Parathyroid adenoma (tissue), 2 donors: ENCODE results near the gene METTL5.
A peak's percentile ranks its signal among the peaks of the same experiment; 100 is the strongest.

ENCODE experiments used
- H2AFZ ChIP-seq: fragments of 300-600 bp; sonication (generic); one replicate; pipeline ENCODE4 v1.7.0; 2017; ENCODE audit warnings: antibody characterized with exemption, mild to moderate bottlenecking
- H3K27ac ChIP-seq: fragments of 300-600 bp; sonication (generic); one replicate; pipeline ENCODE4 v1.7.0; 2017
- H3K27me3 ChIP-seq: fragments of 300-600 bp; sonication (generic); one replicate; pipeline ENCODE4 v1.7.0; 2017; ENCODE audit warnings: low read length; ENCODE audit not compliant: control insufficient read depth, insufficient read depth
- H3K36me3 ChIP-seq: fragments of 300-600 bp; sonication (generic); one replicate; pipeline ENCODE4 v1.7.0; 2017; ENCODE audit warnings: low read length; ENCODE audit not compliant: control insufficient read depth, insufficient read depth
- H3K4me1 ChIP-seq: fragments of 300-600 bp; sonication (generic); one replicate; pipeline ENCODE4 v1.7.0; 2017; ENCODE audit warnings: control low read depth
- H3K4me2 ChIP-seq: fragments of 300-600 bp; sonication (generic); one replicate; pipeline ENCODE4 v1.7.0; 2017; ENCODE audit warnings: low read length
- H3K4me3 ChIP-seq: fragments of 300-600 bp; sonication (generic); one replicate; pipeline ENCODE4 v1.7.0; 2017; ENCODE audit warnings: low read depth, low read length
- H3K79me2 ChIP-seq: fragments of 300-600 bp; sonication (generic); one replicate; pipeline ENCODE4 v1.7.0; 2017; ENCODE audit warnings: control low read depth
- H3K9ac ChIP-seq: fragments of 300-600 bp; sonication (generic); one replicate; pipeline ENCODE4 v1.7.0; 2017; ENCODE audit warnings: mild to moderate bottlenecking
- H3K9me3 ChIP-seq: fragments of 300-600 bp; sonication (generic); one replicate; pipeline ENCODE4 v1.7.0; 2017; ENCODE audit warnings: low read length; ENCODE audit not compliant: control insufficient read depth
- CTCF ChIP-seq: fragments of 300-600 bp; sonication (generic); IDR thresholded peaks from one replicate; pipeline ENCODE4 v1.7.0; 2017; ENCODE audit warnings: antibody characterized with exemption, mild to moderate bottlenecking
- donor health status: primary hyperparathyroidism.

The METTL5 gene

GRCh38 chr2:169798718-169799592 is 25.8 kb downstream of the METTL5 start, which contains the start of gene SSB:
Gene SSB, plus strand, starts transcription at chr2:169798871. Its CDS starts 2,090 bp downstream, at chr2:169800961.
- Histone ChIP-seq H3K27me3 (no peaks in the 10 kb centered on the region), H3K79me2 (peaks cover 6% of the 10 kb centered on the region), H3K9ac (peak within 1 kb of the TSS; percentile 34), H2AFZ (peak within 1 kb of the TSS; percentile 82), H3K4me2 (peak within 1 kb of the TSS; percentile 85), H3K4me1 (peaks cover 3% of the 10 kb centered on the region), H3K27ac (peak within 1 kb of the TSS; percentile 68), H3K9me3 (no peaks in the 10 kb centered on the region), H3K36me3 (no peaks in the 10 kb centered on the region), H3K4me3 (peak within 1 kb of the TSS; percentile 89)
- TF ChIP-seq CTCF: no peak

GRCh38 chr2:169798397-169798717 is 26.3 kb downstream of the METTL5 start:
- no peak for TF ChIP-seq CTCF
- Histone ChIP-seq H3K4me3 (peak overlapping the region; percentile 89), H3K4me1 (peaks cover 3% of the 10 kb centered on the region), H3K9ac (no peak overlapping the region), H3K27me3 (no peaks in the 10 kb centered on the region), H3K4me2 (peak overlapping the region; percentile 85), H3K36me3 (no peaks in the 10 kb centered on the region), H2AFZ (peak overlapping the region; percentile 82), H3K79me2 (peaks cover 6% of the 10 kb centered on the region), H3K9me3 (no peaks in the 10 kb centered on the region), H3K27ac (peak overlapping the region; percentile 68)

- H3K27ac ChIP-seq: no peak overlapping the region
- TF ChIP-seq CTCF: no peak
Measured at GRCh38 chr2:169797601-169798000, 27.1 kb downstream of the METTL5 start.

GRCh38 chr2:169796441-169796840 is 28.3 kb downstream of the METTL5 start:
- Histone ChIP-seq H2AFZ (no peak overlapping the region), H3K27me3 (no peaks in the 10 kb centered on the region), H3K9me3 (no peaks in the 10 kb centered on the region), H3K4me3 (no peak overlapping the region), H3K79me2 (peaks cover 6% of the 10 kb centered on the region), H3K9ac (no peak overlapping the region), H3K4me2 (no peak overlapping the region), H3K4me1 (peaks cover 3% of the 10 kb centered on the region), H3K36me3 (no peaks in the 10 kb centered on the region), H3K27ac (no peak overlapping the region)
- no peak for TF ChIP-seq CTCF

More at GRCh38 chr2:169797601-169798000, 27.1 kb downstream of the METTL5 start:
- no peak overlapping the region for H3K9ac ChIP-seq
- H3K27me3 ChIP-seq: no peaks in the 10 kb centered on the region
- H3K36me3 ChIP-seq: no peaks in the 10 kb centered on the region
- no peaks in the 10 kb centered on the region for H3K9me3 ChIP-seq
- no peak overlapping the region for H3K4me3 ChIP-seq
- H2AFZ ChIP-seq: no peak overlapping the region
- peaks cover 6% of the 10 kb centered on the region for H3K79me2 ChIP-seq
- H3K4me2 ChIP-seq: no peak overlapping the region
- H3K4me1 ChIP-seq: peaks cover 3% of the 10 kb centered on the region
